SU-DHL-6 (cell line): ENCODE measurements around the gene PTAR1.

Experiments used
- H2AFZ ChIP-seq: fragments of 200-600 bp; sonication (generic); 2 replicates; pipeline ENCODE4 v1.6.1; 2014; ENCODE audit warnings: low read depth, mild to moderate bottlenecking, moderate library complexity, mixed read lengths, antibody characterized with exemption, low read length; ENCODE audit not compliant: severe bottlenecking
- H3F3A ChIP-seq: fragments of 200-600 bp; shearing (Covaris generic); 2 replicates; pipeline ENCODE4 v1.6.0; 2016; ENCODE audit warnings: antibody characterized with exemption, mild to moderate bottlenecking; ENCODE audit not compliant: insufficient read depth
- H3K27ac ChIP-seq: fragments of 200-600 bp; sonication (generic); 2 replicates; pipeline ENCODE4 v1.5.1; 2016; ENCODE audit warnings: low read depth, mild to moderate bottlenecking, low read length, moderate library complexity, mixed read lengths
- H3K27me3 ChIP-seq: fragments of 200-600 bp; sonication (generic), shearing (Covaris generic); 2 replicates; pipeline ENCODE4 v1.6.0; 2014; ENCODE audit warnings: mild to moderate bottlenecking, low read length
- H3K36me3 ChIP-seq: fragments of 200-600 bp; sonication (generic); 2 replicates; pipeline ENCODE4 v1.6.1; 2014; ENCODE audit warnings: mild to moderate bottlenecking, low read length, mixed read lengths
- H3K4me2 ChIP-seq: fragments of 300-600, 200-600 bp; shearing (Covaris generic), sonication (generic); 2 replicates; pipeline ENCODE4 v1.6.0; 2014; ENCODE audit warnings: low read length, low read depth, mild to moderate bottlenecking; ENCODE audit not compliant: poor library complexity, severe bottlenecking
- H3K4me3 ChIP-seq: fragments of 200-600 bp; sonication (generic); 2 replicates; pipeline ENCODE4 v1.5.1; 2014; ENCODE audit warnings: antibody characterized with exemption, low read length, mild to moderate bottlenecking, mixed read lengths; ENCODE audit not compliant: insufficient read depth, poor library complexity, severe bottlenecking
- H3K79me2 ChIP-seq: fragments of 200-600 bp; sonication (generic); 2 replicates; pipeline ENCODE4 v1.6.1; 2014; ENCODE audit warnings: mild to moderate bottlenecking, low read length, moderate library complexity; ENCODE audit not compliant: insufficient read depth
- H3K9ac ChIP-seq: fragments of 200-600 bp; sonication (generic); 2 replicates; pipeline ENCODE4 v1.7.0; 2014; ENCODE audit warnings: mild to moderate bottlenecking, low read length
- H3K9me2 ChIP-seq: fragments of 200-600 bp; sonication (generic); replicated peaks from 2 replicates; pipeline ENCODE4 v1.6.1; 2014; ENCODE audit warnings: low read length; ENCODE audit not compliant: insufficient read depth
- H3K9me3 ChIP-seq: fragments of 200-600 bp; sonication (generic); 2 replicates; pipeline ENCODE4 v1.6.1; 2014; ENCODE audit warnings: low read length, mixed read lengths; ENCODE audit not compliant: insufficient read depth
- H4K20me1 ChIP-seq: fragments of 200-600 bp; sonication (generic); 2 replicates; pipeline ENCODE4 v1.6.1; 2014; ENCODE audit warnings: low read depth, mild to moderate bottlenecking, antibody characterized with exemption, low read length, moderate library complexity, mixed read lengths
- CTCF ChIP-seq: fragments of 200-600 bp; sonication (generic); IDR thresholded peaks from one replicate; pipeline ENCODE4 v1.5.1; 2017; ENCODE audit warnings: antibody characterized with exemption, mild to moderate bottlenecking, low read length, moderate library complexity; ENCODE audit not compliant: insufficient read depth, poor library complexity, severe bottlenecking
- EZH2phosphoT487 ChIP-seq: fragments of 200-600 bp; sonication (generic), shearing (Covaris generic); conservative IDR thresholded peaks from 2 replicates; pipeline ENCODE4 v1.6.1; 2018; ENCODE audit warnings: mild to moderate bottlenecking, antibody characterized with exemption, low read length, moderate library complexity, mixed read lengths

Gene PTAR1

GRCh38 chr9:69671311-69671878 is 88.4 kb downstream of the PTAR1 start:
- H2AFZ ChIP-seq: no peak overlapping the region
- TF ChIP-seq EZH2phosphoT487 (no peak), CTCF (no peak)
- no peaks in the 10 kb centered on the region for H3K27me3 ChIP-seq
- no peaks in the 10 kb centered on the region for H3K79me2 ChIP-seq
- no peaks in the 10 kb centered on the region for H3K36me3 ChIP-seq
- H3F3A ChIP-seq: no peaks in the 10 kb centered on the region
- H3K9ac ChIP-seq: no peak overlapping the region
- no peak overlapping the region for H3K4me2 ChIP-seq
- no peaks in the 10 kb centered on the region for H3K9me2 ChIP-seq
- H3K27ac ChIP-seq: no peak overlapping the region
- H3K4me3 ChIP-seq: no peak overlapping the region
- no peaks in the 10 kb centered on the region for H4K20me1 ChIP-seq
- no peaks in the 10 kb centered on the region for H3K9me3 ChIP-seq

GRCh38 chr9:69667306-69667705 is 92.5 kb downstream of the PTAR1 start:
- no peak overlapping the region for H3K4me2 ChIP-seq
- TF ChIP-seq CTCF: no peak
- TF ChIP-seq EZH2phosphoT487: no peak

GRCh38 chr9:69660304-69660703 is 99.5 kb downstream of the PTAR1 start:
- no peak overlapping the region for H3K9ac ChIP-seq
- no peaks in the 10 kb centered on the region for H3K9me2 ChIP-seq
- H3K27ac ChIP-seq: no peak overlapping the region
- no peak overlapping the region for H3K4me2 ChIP-seq
- no peak overlapping the region for H3K4me3 ChIP-seq
- H3F3A ChIP-seq: no peaks in the 10 kb centered on the region
- H3K27me3 ChIP-seq: no peaks in the 10 kb centered on the region
- H4K20me1 ChIP-seq: no peaks in the 10 kb centered on the region; the same call in 1 of the 2 replicates
- no peaks in the 10 kb centered on the region for H3K36me3 ChIP-seq
- H2AFZ ChIP-seq: no peak overlapping the region
- H3K79me2 ChIP-seq: no peaks in the 10 kb centered on the region
- H3K9me3 ChIP-seq: no peaks in the 10 kb centered on the region
- TF ChIP-seq CTCF: no peak
- no peak for TF ChIP-seq EZH2phosphoT487

More at GRCh38 chr9:69667306-69667705, 92.5 kb downstream of the PTAR1 start:
- Histone ChIP-seq H3F3A (no peaks in the 10 kb centered on the region), H3K9ac (no peak overlapping the region), H3K9me2 (no peaks in the 10 kb centered on the region), H3K9me3 (no peaks in the 10 kb centered on the region), H3K4me3 (no peak overlapping the region), H4K20me1 (no peaks in the 10 kb centered on the region), H2AFZ (no peak overlapping the region), H3K27ac (no peak overlapping the region), H3K27me3 (no peaks in the 10 kb centered on the region), H3K36me3 (no peaks in the 10 kb centered on the region), H3K79me2 (no peaks in the 10 kb centered on the region)
